ENCODE data around the gene SMCO3. TPM values are rescaled to one million over a fixed set of nuclear protein-coding genes. Genes with fewer than 3 reads are reported as not detected.
A peak's percentile ranks its signal among the peaks of the same experiment; 100 is the strongest.
"Not testable (repeated sequence)": the region's sequence is repeated elsewhere in the genome, so short reads cannot be mapped to it uniquely, and the experiment has no call there.

The SMCO3 gene
- total RNA-seq, 1 experiment from 2014 or later, result not detected

DNA sequence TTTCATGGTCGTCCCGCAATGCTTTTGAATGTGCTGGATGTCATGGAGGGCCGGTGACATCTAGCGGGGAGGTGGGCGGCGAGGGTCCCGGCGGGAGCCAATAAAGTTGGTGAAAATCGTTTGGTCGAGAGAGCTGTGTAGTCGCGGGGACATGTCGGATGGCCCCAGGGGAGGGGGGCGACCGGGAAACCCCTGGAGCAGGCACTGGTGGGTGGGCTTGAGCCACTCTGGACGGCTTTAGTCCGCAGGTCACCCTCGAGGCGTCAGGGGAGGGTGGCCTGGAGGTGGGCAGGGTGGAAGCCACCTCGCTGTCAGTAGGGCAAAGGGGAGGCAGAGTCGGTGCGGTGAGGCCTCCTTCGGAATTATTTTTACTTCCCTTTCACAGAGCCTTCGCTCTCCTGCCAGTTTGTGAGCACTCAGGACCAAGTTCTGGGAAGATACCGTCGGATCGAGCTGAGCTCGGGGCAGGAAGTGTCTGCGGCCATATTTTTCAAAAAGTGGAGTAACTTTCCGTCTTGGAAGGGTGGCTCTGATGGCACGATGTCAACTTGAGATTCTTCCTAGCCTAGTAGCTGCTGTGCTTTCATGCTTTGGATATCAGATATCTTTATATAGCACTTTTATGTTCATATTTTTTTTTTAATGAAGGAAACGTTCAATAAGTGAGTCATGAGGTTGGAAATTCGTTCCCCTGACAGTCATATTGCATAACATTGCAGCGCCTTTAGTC lies 38.9 kb downstream of the SMCO3 start:
- DNase-seq (ENCODE audit: low spot score), result no peak

- no peak for DNase-seq (ENCODE audit: low spot score)
These were observed 39.7 kb downstream of the SMCO3 start for GRCh38 chr12:14774074-14774905.

DNA sequence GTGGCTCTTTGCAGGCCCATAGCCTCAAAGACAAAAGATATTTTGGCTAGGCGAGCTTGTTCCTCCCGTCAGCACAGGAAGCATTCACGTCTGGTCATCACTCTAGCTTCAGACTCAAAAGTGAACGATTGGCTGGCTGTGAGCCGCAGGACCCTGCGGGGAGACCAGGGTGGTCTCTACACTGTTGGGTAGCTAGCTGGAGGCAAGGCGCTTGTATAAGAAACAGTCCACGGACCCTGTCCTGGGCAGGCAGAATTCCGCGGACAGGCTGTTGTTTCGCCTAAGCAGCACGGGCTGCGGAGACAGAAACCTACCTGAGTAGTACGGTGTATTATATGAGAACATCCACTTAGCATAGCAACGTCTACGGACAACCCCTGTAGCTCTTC lies 40.3 kb downstream of the SMCO3 start:
- no peak for DNase-seq (ENCODE audit: low spot score)

DNA sequence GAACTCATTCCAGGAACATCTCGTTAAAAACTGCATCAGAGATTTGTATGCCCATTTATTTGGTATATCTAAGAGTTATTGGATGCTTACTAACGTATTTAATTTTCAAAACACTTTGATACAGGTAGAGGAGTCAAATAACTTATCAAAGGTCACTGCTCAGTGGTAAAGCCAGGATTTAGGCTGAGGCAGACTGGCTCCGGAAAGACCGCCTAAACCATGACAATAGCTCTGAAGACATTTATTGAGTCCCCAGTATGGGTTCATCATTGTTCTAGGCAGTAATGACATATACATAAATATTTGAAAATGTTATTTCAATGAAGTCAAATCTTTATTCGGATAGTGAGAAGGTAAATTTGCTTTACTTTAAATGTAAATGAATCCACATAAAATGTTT lies 41.0 kb downstream of the SMCO3 start:
- DNase-seq (ENCODE audit: low spot score), result no peak

GRCh38 chr12:14771651-14772137 lies 42.3 kb downstream of the SMCO3 start:
- no peak for DNase-seq (ENCODE audit: low spot score)

DNA sequence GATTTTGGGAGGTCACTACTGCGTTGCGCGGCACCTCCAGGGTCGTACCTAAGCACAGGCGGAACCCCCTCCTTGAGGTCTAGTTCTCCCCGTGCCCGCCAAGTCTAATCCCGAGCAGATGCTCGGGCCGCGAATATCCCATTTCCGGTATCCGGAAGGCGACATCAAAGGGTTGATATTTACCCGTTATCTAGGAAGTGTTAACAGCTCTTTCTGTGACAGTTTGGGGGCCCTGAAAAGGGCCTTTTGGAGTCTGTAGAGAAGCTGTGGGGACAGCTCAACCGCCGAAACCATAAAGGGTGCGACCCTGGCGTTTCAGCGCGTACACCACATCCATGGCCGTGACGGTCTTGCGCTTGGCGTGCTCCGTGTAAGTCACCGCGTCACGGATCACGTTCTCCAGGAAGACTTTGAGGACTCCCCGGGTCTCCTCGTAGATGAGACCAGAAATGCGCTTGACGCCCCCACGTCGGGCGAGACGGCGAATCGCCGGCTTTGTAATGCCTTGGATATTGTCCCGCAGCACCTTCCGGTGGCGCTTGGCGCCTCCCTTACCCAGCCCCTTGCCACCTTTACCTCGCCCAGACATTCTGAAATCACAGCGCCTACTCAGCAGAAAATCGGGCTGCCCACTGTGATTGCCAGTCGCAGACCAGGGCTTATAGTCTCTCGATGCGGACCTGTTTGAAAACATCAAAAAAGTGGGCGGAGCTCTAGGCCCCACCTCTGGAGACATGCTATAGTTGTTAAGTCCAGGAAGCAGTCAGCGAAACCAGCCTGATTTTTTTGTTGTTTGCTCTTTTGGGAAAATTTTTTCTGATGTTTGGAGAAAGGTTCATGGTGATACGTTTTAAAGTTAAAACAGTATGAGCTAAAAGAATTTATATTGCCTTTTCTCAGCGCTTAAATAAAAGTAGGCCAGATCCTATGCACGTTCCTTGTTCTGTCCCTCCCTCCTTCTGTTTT lies 43.2 kb downstream of the SMCO3 start:
- no peak for DNase-seq (ENCODE audit: low spot score)

GRCh38 chr12:14769969-14770495 lies 44.0 kb downstream of the SMCO3 start:
- DNase-seq (ENCODE audit: low spot score), result no peak

- DNase-seq (ENCODE audit: low spot score), result no peak
These were observed 44.5 kb downstream of the SMCO3 start for GRCh38 chr12:14769466-14769968.

DNA sequence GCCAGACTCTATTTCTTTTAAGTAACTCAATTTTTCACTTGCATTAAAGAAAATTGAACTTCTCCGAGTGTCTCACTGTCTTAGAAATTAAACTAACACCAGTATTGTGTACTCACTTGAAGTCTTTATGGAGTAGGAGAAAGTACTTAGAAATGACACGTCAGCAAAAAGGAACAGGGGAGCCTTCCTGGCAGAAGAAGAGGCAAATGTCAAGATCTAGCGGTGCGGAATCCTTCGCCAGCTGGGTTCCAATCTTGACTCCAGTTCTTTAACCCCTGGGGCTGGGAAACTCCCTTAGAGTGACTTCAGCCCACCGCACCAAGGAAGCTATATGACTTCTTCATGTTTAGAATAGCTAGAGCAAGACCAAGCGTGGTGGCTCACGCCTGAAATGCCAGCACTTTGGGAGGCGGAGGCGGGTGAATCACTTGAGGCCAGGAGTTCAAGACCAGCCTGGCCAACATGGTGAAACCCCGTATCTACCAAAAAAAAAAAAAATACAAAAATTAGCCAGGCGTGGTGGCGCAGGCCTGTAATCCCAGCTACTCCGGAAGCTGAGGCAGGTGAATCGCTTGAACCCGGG lies 45.1 kb downstream of the SMCO3 start:
- no peak for DNase-seq (ENCODE audit: low spot score)

DNA sequence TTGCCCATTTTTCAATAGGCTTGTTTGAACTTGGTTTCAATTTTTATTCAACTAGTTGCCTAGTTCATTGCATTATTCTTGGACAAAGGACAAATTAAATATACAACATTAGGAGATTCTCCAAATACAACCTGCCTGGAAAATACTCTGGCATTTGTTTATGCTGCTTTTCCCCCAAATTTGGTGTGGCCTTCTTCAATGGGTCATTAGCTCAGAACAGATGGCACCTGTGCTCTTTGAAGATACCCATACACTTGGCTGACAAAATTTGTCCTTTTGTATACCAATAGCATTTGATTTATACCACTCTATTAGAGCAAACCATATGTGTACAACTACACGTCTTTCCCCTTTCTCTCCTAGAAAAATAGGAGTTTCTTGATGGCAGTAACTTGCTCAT lies 46.4 kb downstream of the SMCO3 start:
- DNase-seq (ENCODE audit: low spot score), result no peak

DNA sequence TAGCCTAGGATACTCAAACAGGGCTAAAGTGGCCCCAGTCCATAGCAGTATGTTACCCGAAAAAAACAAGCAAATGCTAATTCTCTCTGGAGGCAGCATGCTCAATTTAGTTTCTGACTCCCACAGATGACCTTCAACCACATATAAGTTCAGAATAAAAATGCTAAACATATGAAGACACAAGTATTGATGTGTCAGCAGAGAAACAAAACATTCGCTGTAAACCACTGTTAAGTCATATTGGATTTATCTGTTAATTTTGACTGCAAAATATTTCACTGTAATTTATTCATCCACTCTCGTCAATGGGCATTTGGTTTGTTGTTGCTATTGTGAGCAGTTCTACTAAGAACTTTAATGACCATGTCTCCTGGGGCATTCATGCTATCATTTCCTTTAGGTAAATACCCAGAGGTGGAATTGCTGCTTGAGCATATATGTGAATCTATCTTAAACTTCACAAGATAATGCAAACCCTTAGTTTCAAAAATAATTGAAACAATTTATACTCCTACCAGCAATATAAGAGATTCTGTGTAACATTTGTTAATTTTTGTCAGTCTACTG lies 47.2 kb downstream of the SMCO3 start:
- no peak for DNase-seq (ENCODE audit: low spot score)

- not testable (repeated sequence) for DNase-seq (ENCODE audit: low spot score)
These were observed 48.0 kb downstream of the SMCO3 start for GRCh38 chr12:14766020-14766419.

DNA sequence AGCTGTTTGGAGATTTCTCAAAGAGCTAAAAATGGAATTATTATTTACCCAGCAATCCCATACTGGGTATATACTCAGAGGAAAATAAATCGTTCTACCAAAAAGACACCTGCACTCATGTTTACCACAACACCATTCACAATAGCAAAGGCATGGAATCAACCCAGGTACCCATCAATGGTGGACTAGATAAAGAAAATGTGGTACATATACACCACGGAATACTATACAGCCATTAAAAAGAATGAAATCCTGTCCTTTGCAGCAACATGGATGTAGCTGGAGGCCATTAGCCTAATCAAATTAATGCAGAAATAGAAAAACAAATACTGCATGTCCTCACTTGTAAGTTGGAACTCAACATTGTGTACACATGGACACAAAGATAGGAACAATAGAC lies 48.6 kb downstream of the SMCO3 start:
- DNase-seq (ENCODE audit: low spot score), result no peak

- DNase-seq (ENCODE audit: low spot score), result not testable (repeated sequence)
These were observed 54.2 kb downstream of the SMCO3 start for GRCh38 chr12:14759711-14760280.

- DNase-seq (ENCODE audit: low spot score), result peak; percentile 1
These were observed 57.4 kb downstream of the SMCO3 start for GRCh38 chr12:14756334-14757143.

Measured in A172 (cell line).